Fibroblast of pulmonary artery (primary cell): ENCODE results near the gene SPATA46.

Experiments used
- DNase-seq: peaks from one replicate; pipeline ENCODE4 v3.0.0-alpha.2; 2010; ENCODE audit warnings: low read depth
- H3K4me3 ChIP-seq: replicated peaks from 2 replicates; pipeline ENCODE4 v1.5.1; 2011; ENCODE audit warnings: low read depth, mild to moderate bottlenecking, control low read depth, low read length, moderate library complexity
- CTCF ChIP-seq: IDR thresholded peaks from 2 replicates; pipeline ENCODE4 v1.5.1; 2011; ENCODE audit warnings: mild to moderate bottlenecking, control low read depth, low read length, inconsistent platforms; ENCODE audit errors: missing control alignments

Gene SPATA46

GRCh38 chr1:162373072-162373427 lies 3.6 kb downstream of the SPATA46 start:
- TF ChIP-seq CTCF, result no peak
- no peak overlapping the region for H3K4me3 ChIP-seq
- no peak for DNase-seq

- TF ChIP-seq CTCF, result no peak
- H3K4me3 ChIP-seq, result no peak overlapping the region
- no peak for DNase-seq
These were observed 4.2 kb downstream of the SPATA46 start for GRCh38 chr1:162372159-162373071.

DNA sequence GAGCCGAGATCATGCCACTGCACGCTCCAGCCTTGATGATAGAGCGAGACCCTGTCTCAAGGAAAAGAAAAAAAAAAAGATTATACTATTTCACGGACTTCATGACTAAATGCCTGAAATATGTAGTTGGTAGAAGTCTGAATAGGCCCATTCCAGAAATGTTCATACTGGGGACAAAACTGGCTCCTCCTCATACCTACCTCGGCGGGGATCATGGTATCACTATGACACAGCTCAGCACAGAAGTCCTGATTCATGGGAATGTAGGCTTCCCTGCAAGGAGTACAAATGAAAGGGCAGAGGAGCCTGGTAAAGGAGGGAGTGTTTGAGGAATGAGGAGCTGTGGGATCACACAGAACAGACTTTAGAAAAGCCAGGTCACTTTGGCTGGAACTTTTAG lies 5.0 kb downstream of the SPATA46 start:
- DNase-seq, result no peak
- H3K4me3 ChIP-seq, result no peak overlapping the region
- TF ChIP-seq CTCF, result no peak

DNA sequence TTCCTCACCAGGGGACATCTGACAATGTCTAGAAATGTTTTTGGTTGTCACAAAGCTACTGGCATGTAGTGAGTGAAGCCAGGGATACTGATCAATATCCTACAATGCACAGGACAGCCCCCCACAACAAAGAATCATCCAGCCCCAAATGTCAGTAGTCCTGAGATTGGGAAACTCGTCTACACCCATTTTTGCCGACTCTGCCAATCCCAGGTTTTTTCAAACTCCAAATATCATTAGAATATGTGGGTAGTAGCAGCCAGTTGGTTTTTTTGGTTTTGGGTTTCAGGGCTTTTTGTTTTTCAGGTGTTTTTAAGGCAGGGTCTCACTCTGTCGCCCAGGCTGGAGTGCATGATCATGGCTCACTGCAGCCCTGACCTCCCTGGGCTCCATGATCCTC lies 5.9 kb downstream of the SPATA46 start:
- TF ChIP-seq CTCF, result no peak
- H3K4me3 ChIP-seq, result no peak overlapping the region
- DNase-seq, result no peak

- TF ChIP-seq CTCF, result no peak
- no peak overlapping the region for H3K4me3 ChIP-seq
- no peak for DNase-seq
These were observed 6.5 kb downstream of the SPATA46 start for GRCh38 chr1:162370161-162370560.

DNA sequence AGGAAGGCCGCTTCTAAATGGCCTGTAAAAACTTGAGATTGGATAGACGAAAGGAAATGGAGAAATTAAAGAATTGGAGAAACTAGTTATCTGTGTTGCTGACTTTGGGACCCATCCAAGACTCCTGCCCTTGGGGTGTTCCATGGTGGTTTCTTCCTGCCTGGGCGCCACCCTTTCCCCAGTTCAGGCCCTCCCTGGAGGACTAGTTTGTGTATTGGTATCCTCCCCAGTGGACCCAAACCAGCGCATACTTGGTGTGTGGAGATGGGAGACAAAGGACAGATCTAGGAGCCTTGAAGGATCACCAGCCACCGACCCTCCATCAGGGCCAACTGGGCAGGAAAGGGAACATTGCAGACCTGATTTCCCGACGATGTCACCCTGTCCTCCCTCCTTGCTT lies 7.1 kb downstream of the SPATA46 start:
- TF ChIP-seq CTCF, result no peak
- H3K4me3 ChIP-seq, result no peak overlapping the region
- no peak for DNase-seq

GRCh38 chr1:162368451-162368850 lies 8.2 kb downstream of the SPATA46 start:
- TF ChIP-seq CTCF, result no peak
- H3K4me3 ChIP-seq, result no peak overlapping the region
- DNase-seq, result no peak
